VCaP (cell line): Measurements from ENCODE around the gene CLEC2L.

Source experiments
- H3K27ac ChIP-seq: fragments of 450-650 bp; 2 replicates; pipeline ENCODE4 v1.5.1; 2017
- TF ChIP-seq, protein P1 (sequence below): fragments of 450-650 bp; conservative IDR thresholded peaks from 2 replicates; pipeline ENCODE4 v1.5.1; 2017; ENCODE audit warnings: mild to moderate bottlenecking, moderate library complexity

Gene CLEC2L

DNA sequence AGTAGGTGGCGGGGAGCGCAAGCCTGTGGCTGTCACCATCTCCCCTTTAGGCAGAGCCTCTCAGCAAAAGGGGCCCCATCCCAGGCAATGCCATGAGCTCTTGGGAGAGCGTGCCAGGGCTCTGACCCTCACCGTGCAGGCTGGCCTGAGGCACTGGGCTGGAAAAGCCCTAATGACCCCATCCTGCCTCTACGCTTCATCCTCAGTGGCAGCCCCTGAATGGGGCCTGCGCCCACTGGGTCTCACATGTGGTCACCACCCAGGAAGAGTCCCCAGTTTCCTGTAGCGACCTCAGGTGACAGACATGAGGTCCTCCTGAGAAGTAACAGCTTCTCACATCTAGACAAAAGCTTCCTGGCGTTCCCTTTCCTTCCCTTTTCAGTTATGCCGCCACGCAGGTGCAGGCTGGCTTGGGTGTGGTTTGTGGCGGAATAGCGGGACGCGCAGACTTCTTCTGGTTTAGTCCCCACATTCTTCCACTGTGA is 59.2 kb downstream of the CLEC2L start:
- no peak overlapping the region for H3K27ac ChIP-seq
- TF ChIP-seq, protein P1, sequence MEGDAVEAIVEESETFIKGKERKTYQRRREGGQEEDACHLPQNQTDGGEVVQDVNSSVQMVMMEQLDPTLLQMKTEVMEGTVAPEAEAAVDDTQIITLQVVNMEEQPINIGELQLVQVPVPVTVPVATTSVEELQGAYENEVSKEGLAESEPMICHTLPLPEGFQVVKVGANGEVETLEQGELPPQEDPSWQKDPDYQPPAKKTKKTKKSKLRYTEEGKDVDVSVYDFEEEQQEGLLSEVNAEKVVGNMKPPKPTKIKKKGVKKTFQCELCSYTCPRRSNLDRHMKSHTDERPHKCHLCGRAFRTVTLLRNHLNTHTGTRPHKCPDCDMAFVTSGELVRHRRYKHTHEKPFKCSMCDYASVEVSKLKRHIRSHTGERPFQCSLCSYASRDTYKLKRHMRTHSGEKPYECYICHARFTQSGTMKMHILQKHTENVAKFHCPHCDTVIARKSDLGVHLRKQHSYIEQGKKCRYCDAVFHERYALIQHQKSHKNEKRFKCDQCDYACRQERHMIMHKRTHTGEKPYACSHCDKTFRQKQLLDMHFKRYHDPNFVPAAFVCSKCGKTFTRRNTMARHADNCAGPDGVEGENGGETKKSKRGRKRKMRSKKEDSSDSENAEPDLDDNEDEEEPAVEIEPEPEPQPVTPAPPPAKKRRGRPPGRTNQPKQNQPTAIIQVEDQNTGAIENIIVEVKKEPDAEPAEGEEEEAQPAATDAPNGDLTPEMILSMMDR: no peak

DNA sequence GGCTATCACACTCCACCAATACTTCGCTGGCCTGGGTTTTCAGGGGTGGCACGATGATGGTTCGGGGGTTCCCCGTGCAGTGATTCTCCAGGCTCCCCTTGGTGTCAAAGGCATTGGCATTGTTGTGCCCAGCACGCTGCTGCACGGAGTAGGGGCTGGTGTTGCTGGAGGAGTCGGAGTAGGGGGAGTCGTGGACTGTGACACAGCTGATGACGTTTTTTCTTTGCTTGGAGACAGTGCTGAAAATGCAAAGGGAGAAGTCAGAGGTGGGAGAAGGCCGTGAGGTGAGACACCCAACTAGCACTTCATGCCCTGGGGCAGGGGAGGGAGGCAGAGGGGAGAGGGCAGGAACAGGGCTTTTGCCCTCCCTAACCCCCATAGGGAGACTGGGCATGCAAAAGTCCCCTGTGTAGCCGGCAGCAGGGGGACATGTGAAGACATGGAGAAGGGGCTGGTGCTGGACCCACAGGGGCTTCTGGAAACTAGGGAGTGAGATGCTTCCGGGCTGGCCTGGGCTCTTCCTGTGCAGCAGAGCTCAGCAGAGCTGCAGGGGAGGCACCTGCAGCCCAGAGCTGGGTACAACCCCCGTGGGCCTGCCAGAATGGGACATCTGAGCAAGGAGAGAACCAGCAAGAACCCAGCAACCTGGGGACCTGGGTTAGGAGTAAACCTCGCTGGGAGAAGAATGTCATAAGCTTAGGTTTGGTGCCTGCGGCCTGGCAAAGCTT is 60.5 kb downstream of the CLEC2L start:
- TF ChIP-seq, protein P1: no peak
- peak overlapping the region; percentile 50; the same call in 1 of the 2 replicates for H3K27ac ChIP-seq

DNA sequence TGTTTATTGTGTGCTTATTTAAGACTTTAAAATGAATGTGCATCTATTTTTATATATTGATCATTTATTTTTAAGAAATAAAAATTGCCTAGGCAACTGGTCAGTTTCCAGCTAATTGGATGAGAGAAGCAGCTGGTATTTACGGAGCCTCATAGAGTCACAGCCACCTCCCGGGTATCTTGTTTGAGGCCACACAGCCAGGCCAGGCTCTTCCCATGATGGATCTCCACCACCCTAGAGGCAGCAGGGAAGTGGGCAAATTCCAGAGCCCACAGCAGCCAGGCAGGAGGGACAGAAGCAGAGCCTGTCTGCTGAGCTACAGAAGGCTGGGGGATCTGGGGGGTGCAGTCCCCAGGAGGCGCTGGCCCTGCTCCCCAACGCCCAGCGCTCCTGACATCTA is 61.6 kb downstream of the CLEC2L start:
- TF ChIP-seq, protein P1: no peak
- H3K27ac ChIP-seq: peak overlapping the region; percentile 50

DNA sequence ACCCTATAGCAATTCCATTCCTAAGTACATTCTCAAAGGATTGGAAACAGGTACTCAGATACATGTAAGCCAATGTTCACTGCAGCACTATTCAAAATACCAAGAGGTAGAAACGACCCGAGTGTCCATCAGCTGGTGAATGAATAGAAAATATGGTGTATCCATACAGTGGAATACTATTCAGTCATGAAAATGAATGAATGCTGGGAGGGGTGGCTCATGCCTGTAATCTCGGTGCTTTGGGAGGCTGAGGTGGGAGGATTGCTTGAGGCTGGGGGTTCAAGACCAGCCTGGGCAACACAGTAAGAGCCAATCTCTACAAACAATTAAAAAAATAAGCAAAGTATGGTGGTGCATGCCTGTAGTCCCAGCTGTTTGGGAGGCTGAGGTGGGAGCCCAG is 62.8 kb downstream of the CLEC2L start:
- TF ChIP-seq, protein P1: no peak

DNA sequence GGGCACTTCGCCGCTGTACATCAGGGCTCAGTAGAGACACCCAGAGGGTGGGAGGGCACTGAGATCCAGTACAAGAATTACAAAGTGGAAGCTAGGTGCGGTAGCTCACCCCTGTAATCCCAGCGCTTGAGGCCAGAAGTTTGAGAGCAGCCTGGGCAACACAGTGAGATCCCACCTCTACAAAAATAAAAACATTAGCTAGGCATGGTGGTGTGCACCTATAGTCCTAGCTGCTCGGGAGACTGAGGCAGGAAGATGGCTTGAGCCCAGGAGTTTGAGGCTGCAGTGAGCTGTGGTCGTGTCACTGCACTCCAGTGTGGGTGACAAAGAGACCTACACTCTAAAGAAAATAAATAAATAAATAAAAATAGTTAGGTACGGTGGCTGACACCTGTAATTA is 64.0 kb downstream of the CLEC2L start:
- TF ChIP-seq, protein P1: no peak
- no peak overlapping the region for H3K27ac ChIP-seq

More for the DNA sequence above, 62.8 kb downstream of the CLEC2L start:
- H3K27ac ChIP-seq: no peak overlapping the region

DNA sequence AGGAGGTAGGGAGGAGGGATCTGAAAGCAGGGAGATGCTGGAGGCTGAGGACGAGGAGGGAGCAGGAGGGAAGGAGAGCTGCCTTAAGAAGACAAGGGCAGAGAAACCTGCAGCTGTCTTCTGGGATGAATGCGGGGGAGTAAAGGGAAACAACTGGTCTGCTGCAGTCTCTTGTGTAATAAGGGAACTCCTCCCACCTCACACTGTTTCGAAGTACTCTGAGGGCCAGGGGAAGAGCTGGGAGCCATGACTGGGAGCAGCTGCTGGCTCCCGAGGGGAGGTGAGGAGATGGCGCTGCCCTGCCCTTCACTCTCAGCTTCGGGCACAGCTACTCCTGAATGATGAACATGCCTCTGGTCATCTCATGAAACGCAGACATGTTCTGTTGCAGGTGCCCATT is 65.1 kb downstream of the CLEC2L start:
- no peak overlapping the region for H3K27ac ChIP-seq
- TF ChIP-seq, protein P1: no peak

DNA sequence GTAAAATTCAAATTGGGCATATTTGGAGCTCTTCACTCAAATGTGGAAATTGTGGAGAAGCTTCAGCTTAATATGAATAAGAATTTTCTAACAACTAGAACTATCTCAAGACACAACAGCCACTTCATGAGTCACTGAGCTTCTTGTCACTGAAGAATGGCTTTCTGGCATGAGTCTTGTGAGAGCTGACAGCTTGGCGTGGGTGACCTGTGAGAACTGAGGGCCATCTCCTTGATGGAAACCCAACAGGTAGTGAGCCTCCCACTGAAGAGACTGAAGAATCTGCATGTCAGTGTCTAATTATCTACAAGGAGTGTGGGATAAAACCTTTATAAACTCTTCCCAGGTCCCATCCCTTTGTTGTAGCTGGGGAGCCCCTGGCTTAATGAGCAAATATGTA is 66.0 kb downstream of the CLEC2L start:
- H3K27ac ChIP-seq: no peak overlapping the region
- TF ChIP-seq, protein P1: no peak
